H1 (cell line): Measurements from ENCODE around the gene C2CD4B. TPM values are rescaled to one million over a fixed set of nuclear protein-coding genes. Genes with fewer than 3 reads are reported as not detected.

Experiments
- CTCF ChIA-PET: fragments of 300-600 bp; sonication (Branson Sonifier 250); formaldehyde crosslinking; loops from one replicate; lab custom pipeline; 2021; ENCODE audit not compliant: partially characterized antibody; lab: Charles Lee
- POLR2A ChIA-PET: fragments of 300-600 bp; sonication (Branson Sonifier 250); formaldehyde crosslinking; loops from one replicate; lab custom pipeline; 2021; ENCODE audit warnings: inconsistent platforms; ENCODE audit not compliant: partially characterized antibody; lab: Charles Lee
- DNase-seq, 2 experiments: peaks; one replicate each; pipeline versions ENCODE4 v3.0.0 to v3.0.0-alpha.2; 2010 to 2022; ENCODE audit warnings: low spot score in 2 of 2, low read depth in 1 of 2, mixed read lengths in 1 of 2
- FAIRE-seq: peaks from 2 replicates; lab custom pipeline; 2011; peaks lifted over from hg19 to GRCh38; lab: Jason Lieb, UNC
- H2AFZ ChIP-seq: 2 replicates; pipeline ENCODE4 v1.8.1; 2012; ENCODE audit warnings: low read length, inconsistent platforms
- H2AK5ac ChIP-seq: 2 replicates; pipeline ENCODE4 v1.6.1; 2013; ENCODE audit warnings: low read depth, low read length
- H2BK120ac ChIP-seq: replicated peaks from 2 replicates; pipeline ENCODE3; 2013; ENCODE audit warnings: low read depth, low read length, inconsistent platforms
- H2BK12ac ChIP-seq: 2 replicates; pipeline ENCODE4 v1.6.1; 2013; ENCODE audit warnings: low read depth, low read length
- H2BK15ac ChIP-seq: 2 replicates; pipeline ENCODE4 v1.6.1; 2013; ENCODE audit warnings: low read length
- H2BK20ac ChIP-seq: 2 replicates; pipeline ENCODE4 v1.6.1; 2013; ENCODE audit warnings: low read length
- H2BK5ac ChIP-seq: 2 replicates; pipeline ENCODE4 v1.6.1; 2013; ENCODE audit warnings: low read depth, low read length
- H3K14ac ChIP-seq: 2 replicates; pipeline ENCODE4 v1.6.1; 2013; ENCODE audit warnings: inconsistent platforms; ENCODE audit not compliant: insufficient read length
- H3K18ac ChIP-seq: 2 replicates; pipeline ENCODE4 v1.6.1; 2013; ENCODE audit warnings: low read length; ENCODE audit errors: extremely low read depth
- H3K23ac ChIP-seq: 2 replicates; pipeline ENCODE4 v1.6.1; 2013; ENCODE audit warnings: inconsistent platforms; ENCODE audit not compliant: insufficient read length
- H3K23me2 ChIP-seq: 2 replicates; pipeline ENCODE4 v1.6.1; 2013; ENCODE audit warnings: low read depth, low read length
- H3K27ac ChIP-seq: 2 replicates; pipeline ENCODE4 v1.6.1; 2011; ENCODE audit warnings: low read depth, low read length, inconsistent platforms
- H3K27me3 ChIP-seq, 4 experiments: replicated peaks in 1 of 4; 1 replicate in 1 of 4; 2 replicates in 3 of 4; pipeline versions ENCODE4 v1.6.1 to v1.8.1; 2011 to 2013; ENCODE audit warnings: low read length in 3 of 4, mild to moderate bottlenecking in 3 of 4, inconsistent platforms in 2 of 4, mixed read lengths in 2 of 4, moderate library complexity in 1 of 4; ENCODE audit not compliant: control insufficient read depth in 3 of 4, insufficient read depth in 3 of 4; ENCODE audit errors: extremely low read depth in 1 of 4
- H3K36me3 ChIP-seq, 4 experiments: 2 replicates each; pipeline versions ENCODE4 v1.6.1 to v1.8.1; 2011 to 2013; ENCODE audit warnings: mild to moderate bottlenecking in 4 of 4, low read length in 3 of 4, moderate library complexity in 2 of 4, control low read depth in 1 of 4, inconsistent platforms in 1 of 4; ENCODE audit not compliant: insufficient read depth in 4 of 4, control insufficient read depth in 2 of 4
- H3K4ac ChIP-seq: replicated peaks from 2 replicates; pipeline ENCODE3; 2013; ENCODE audit warnings: low read length, low read depth, mixed read lengths, inconsistent platforms; ENCODE audit not compliant: insufficient read length
- H3K4me1 ChIP-seq, 4 experiments: replicated peaks in 1 of 4; 1 replicate in 1 of 4; 2 replicates in 3 of 4; pipeline versions ENCODE4 v1.6.1 to v1.8.1; 2011 to 2013; ENCODE audit warnings: low read length in 3 of 4, inconsistent platforms in 2 of 4, mixed read lengths in 1 of 4; ENCODE audit not compliant: insufficient read depth in 4 of 4, control insufficient read depth in 3 of 4
- H3K4me2 ChIP-seq, 2 experiments: 2 replicates each; pipeline versions ENCODE4 v1.6.1 to v1.8.1; 2011 to 2013; ENCODE audit warnings: low read depth in 2 of 2, low read length in 2 of 2, control low read depth in 1 of 2, inconsistent platforms in 1 of 2, mild to moderate bottlenecking in 1 of 2; ENCODE audit not compliant: insufficient read depth in 1 of 2
- H3K4me3 ChIP-seq, 4 experiments: fragments of 200-600, 300-600 bp in 1 of 4; sonication (generic), shearing (Covaris generic), sonication (Bioruptor Twin) in 1 of 4; 2 replicates each; pipeline versions ENCODE4 v1.5.1 to v1.8.1; 2011 to 2016; ENCODE audit warnings: low read length in 4 of 4, low read depth in 3 of 4, control low read depth in 2 of 4, inconsistent platforms in 2 of 4, mild to moderate bottlenecking in 2 of 4, mixed read lengths in 1 of 4, moderate library complexity in 1 of 4; ENCODE audit not compliant: insufficient read depth in 2 of 4; ENCODE audit errors: extremely low read depth in 1 of 4
- H3K56ac ChIP-seq: replicated peaks from 2 replicates; pipeline ENCODE3; 2013; ENCODE audit warnings: low read depth, mild to moderate bottlenecking, mixed read lengths, low read length, inconsistent platforms; ENCODE audit not compliant: insufficient read length
- H3K79me1 ChIP-seq: 2 replicates; pipeline ENCODE4 v1.6.1; 2013; ENCODE audit warnings: low read depth, low read length, control low read depth
- H3K79me2 ChIP-seq, 2 experiments: 2 replicates each; pipeline versions ENCODE4 v1.6.1 to v1.8.1; 2012 to 2013; ENCODE audit warnings: low read length in 2 of 2, mild to moderate bottlenecking in 2 of 2, inconsistent platforms in 1 of 2; ENCODE audit not compliant: insufficient read depth in 2 of 2, control insufficient read depth in 1 of 2
- H3K9ac ChIP-seq, 4 experiments: replicated peaks in 1 of 4; 1 replicate in 1 of 4; 2 replicates in 3 of 4; pipeline versions ENCODE4 v1.6.1 to v1.8.1; 2011 to 2013; ENCODE audit warnings: low read depth in 3 of 4, low read length in 3 of 4, control low read depth in 2 of 4, mild to moderate bottlenecking in 2 of 4, moderate library complexity in 2 of 4, inconsistent platforms in 1 of 4; ENCODE audit errors: extremely low read depth in 1 of 4
- H3K9me3 ChIP-seq, 2 experiments: 2 replicates each; pipeline versions ENCODE4 v1.6.1 to v1.8.1; 2012 to 2013; ENCODE audit warnings: mild to moderate bottlenecking in 2 of 2, moderate library complexity in 2 of 2, control low read depth in 1 of 2, inconsistent platforms in 1 of 2, low read depth in 1 of 2, low read length in 1 of 2, mixed read lengths in 1 of 2; ENCODE audit not compliant: insufficient read depth in 2 of 2
- H4K20me1 ChIP-seq, 2 experiments: replicated peaks in 1 of 2; 2 replicates each; pipeline versions ENCODE3 to v1.8.1; 2011 to 2013; ENCODE audit warnings: inconsistent platforms in 2 of 2, low read length in 2 of 2, mild to moderate bottlenecking in 1 of 2; ENCODE audit not compliant: insufficient read depth in 2 of 2, control insufficient read depth in 1 of 2
- H4K5ac ChIP-seq: 2 replicates; pipeline ENCODE4 v1.6.1; 2013; ENCODE audit warnings: low read length, low read depth, mixed read lengths, inconsistent platforms; ENCODE audit not compliant: insufficient read length
- H4K8ac ChIP-seq: 2 replicates; pipeline ENCODE4 v1.8.0; 2013; ENCODE audit warnings: mild to moderate bottlenecking, moderate library complexity, low read length, inconsistent platforms; ENCODE audit not compliant: insufficient read depth; ENCODE audit errors: extremely low read depth
- H4K91ac ChIP-seq: replicated peaks from 2 replicates; pipeline ENCODE3; 2013; ENCODE audit warnings: low read length, mixed read lengths, inconsistent platforms; ENCODE audit not compliant: insufficient read length
- CTCF ChIP-seq, 3 experiments: IDR thresholded peaks; 1 replicate in 2 of 3; 2 replicates in 1 of 3; pipeline versions ENCODE4 v1.5.1 to v1.6.1; 2011; ENCODE audit warnings: low read length in 3 of 3, mild to moderate bottlenecking in 3 of 3, inconsistent platforms in 2 of 3, low read depth in 1 of 3, moderate library complexity in 1 of 3; ENCODE audit not compliant: insufficient read depth in 1 of 3; ENCODE audit errors: control extremely low read depth in 1 of 3
- EZH2 ChIP-seq: fragments of 200-600 bp; sonication (generic); IDR thresholded peaks from 2 replicates; pipeline ENCODE4 v1.7.1; 2012; ENCODE audit warnings: low read depth, mild to moderate bottlenecking, moderate library complexity, low read length, inconsistent platforms; ENCODE audit not compliant: severe bottlenecking
- KDM1A ChIP-seq: fragments of 200-600, 300-600 bp; sonication (generic); IDR thresholded peaks from 2 replicates; pipeline ENCODE4 v1.7.1; 2016; ENCODE audit warnings: mild to moderate bottlenecking, low read length, borderline replicate concordance
- MAX ChIP-seq: IDR thresholded peaks from 2 replicates; pipeline ENCODE4 v1.6.1; 2012; ENCODE audit warnings: inconsistent platforms
- SP4 ChIP-seq: IDR thresholded peaks from 2 replicates; pipeline ENCODE4 v1.6.1; 2012; ENCODE audit warnings: low read length, inconsistent platforms
- TCF12 ChIP-seq: IDR thresholded peaks from 2 replicates; pipeline ENCODE4 v1.6.1; 2011; ENCODE audit warnings: low read depth, mild to moderate bottlenecking, low read length
- WGBS, 2 experiments: shearing (Covaris generic) in 1 of 2; methylation state at CpG; one replicate each; pipeline versions ENCODE4 v1.1.6 to v1.1.7; 2013 to 2015; ENCODE audit warnings: low lambda C conversion rate in 2 of 2, mixed read lengths in 2 of 2, inconsistent platforms in 1 of 2, low coverage in 1 of 2, missing lambda C conversion rate in 1 of 2; ENCODE audit not compliant: insufficient replicate concordance in 2 of 2, insufficient coverage in 1 of 2, insufficient read length in 1 of 2; ENCODE audit errors: extremely low coverage in 1 of 2, missing lambda C conversion rate in 1 of 2; 5-methylcytosine and 5-hydroxymethylcytosine counted together
- polyA plus RNA-seq, 7 experiments: library from polyadenylated mRNA; depleted of rRNA in 3 of 7; stranded (reverse) in 5 of 7; unstranded in 2 of 7; fragments of >200 nt in 5 of 7; fragments of 200-250 nt in 2 of 7; gene quantifications; 1 replicate in 5 of 7; 2 replicates in 1 of 7; 4 replicates in 1 of 7; pipeline versions ENCODE4 v1.2.1 to v1.2.3, GENCODE V29; 2011 to 2013; ENCODE audit warnings: missing spikeins in 2 of 7, mixed read lengths in 2 of 7
- total RNA-seq: library from RNA; stranded (reverse); fragmentation: NEBNext Ultra II Directional; extraction: Animal tissue kit (Norgen Biotek cat#: 25700); gene quantifications from 2 replicates; pipeline ENCODE4 v1.2.1, GENCODE V29; 2021

Gene C2CD4B
- total and polyA plus RNA-seq, 2 of the 8 experiments (the other 6 are each of a cell fraction or from before 2014, with no cell fraction given): 0.12 to 0.73 TPM

- peaks cover under 1 to 5% (median 4%) of the 10 kb centered on the region in 4 experiments; a peak in 6 of 7 replicates for H3K4me1 ChIP-seq
These were observed 535 bp downstream of the C2CD4B start for GRCh38 chr15:62164396-62165103.

More at GRCh38 chr15:62164396-62165103, 535 bp downstream of the C2CD4B start:
- Histone ChIP-seq H3K18ac (no peak overlapping the region), H3K56ac (no peak overlapping the region), H2BK120ac (no peak overlapping the region), H2BK20ac (no peak overlapping the region), H2BK12ac (no peak overlapping the region), H3K27ac (no peak overlapping the region), H4K20me1 (no peaks in the 10 kb centered on the region), H3K23me2 (peaks cover 14% of the 10 kb centered on the region; the same call in 1 of the 2 replicates), H2BK15ac (no peak overlapping the region), H2BK5ac (no peak overlapping the region), H4K5ac (no peak overlapping the region), H3K36me3 (no peaks in the 10 kb centered on the region), H4K91ac (no peak overlapping the region), H3K27me3 (peaks cover 18 to 52% (median 39%) of the 10 kb centered on the region in 4 experiments), H3K14ac (no peak overlapping the region), H3K9ac (no peak overlapping the region), H3K4me2 (peak overlapping the region; percentile 82 to 86), H2AFZ (peak overlapping the region; percentile 63; the same call in 1 of the 2 replicates), H3K79me2 (no peaks in the 10 kb centered on the region), H3K4me3 (peak overlapping the region; percentile 28 to 61 (median 38)), H2AK5ac (no peak overlapping the region), H4K8ac (peak overlapping the region; percentile 87; the same call in 1 of the 2 replicates), H3K9me3 (no peaks in the 10 kb centered on the region), H3K4ac (no peak overlapping the region), H3K79me1 (no peaks in the 10 kb centered on the region), H3K23ac (no peak overlapping the region)
- TF ChIP-seq EZH2 (peak; percentile 72), TCF12 (no peak), MAX (peak; percentile 39; the same call in 1 of the 2 replicates), CTCF (IDR thresholded peaks at IDR 0.05; ENCODE audit: control extremely low read depth in 1 of 3, insufficient read depth in 1 of 3, low read depth in 1 of 3, low read length in 3 of 3) (peak in 1 of 3 experiments; percentile 6; a peak in 1 of 4 replicates), KDM1A (no peak), SP4 (0 out of 2 replicates have a peak, but pooled peaks have one; percentile 21)
- FAIRE-seq (no peak), DNase-seq (peak in 1 of 2 experiments; percentile 76)
- CTCF ChIA-PET: interaction anchor here (0.7 to 1.5 kb wide), 8 partner anchors 10 to 90 kb away, joined by 3 to 7 read pairs (median 4); no protein-coding TSS in a partner anchor
- WGBS, 2 experiments: 3% methylated on average over 16 of the region's 98 CpGs; no CpG with 5 or more reads in 1 of the 2 experiments
- POLR2A ChIA-PET: interaction anchor here (0.8 to 1.4 kb wide), 7 partner anchors 11 to 130 kb away, joined by 3 to 7 read pairs (median 3); no protein-coding TSS in a partner anchor
